Stimulated activated CD4-positive, alpha-beta T cell treated with anti-CD3 and anti-CD28 coated beads, Interleukin-12 subunit alpha, Interleukin-12 subunit beta, amount 100 ng/mL, for 48 hours (primary cell): ENCODE data around the gene ASIC4.

ENCODE experiments used
- DNase-seq, 3 donors: peaks; one replicate each; pipeline ENCODE4 v3.0.0-alpha.2; 2020; ENCODE audit warnings: low read depth in 2 of 3, low spot score in 1 of 3

Gene ASIC4

DNA sequence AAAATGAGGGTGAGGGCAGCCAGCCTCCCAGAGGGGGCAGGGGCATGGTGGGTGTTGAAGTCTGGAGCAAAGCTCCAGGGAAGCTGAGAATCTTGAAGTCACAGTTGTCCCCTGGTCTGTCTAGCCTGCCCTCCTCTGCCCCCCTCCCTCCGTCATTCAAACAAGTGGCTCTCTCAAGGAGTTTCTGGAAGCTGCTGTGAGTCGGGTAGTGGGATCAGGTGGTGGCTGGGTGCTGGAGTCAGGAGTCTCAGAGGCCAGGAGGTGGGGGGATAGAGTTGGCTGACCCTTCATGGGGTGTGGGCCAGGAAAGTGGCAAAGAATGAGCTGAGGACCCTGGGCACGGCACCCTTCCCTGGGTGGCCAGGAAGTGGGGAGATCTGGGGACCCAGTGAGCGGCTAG lies 495 bp upstream of the ASIC4 start:
- no peak for DNase-seq

DNA sequence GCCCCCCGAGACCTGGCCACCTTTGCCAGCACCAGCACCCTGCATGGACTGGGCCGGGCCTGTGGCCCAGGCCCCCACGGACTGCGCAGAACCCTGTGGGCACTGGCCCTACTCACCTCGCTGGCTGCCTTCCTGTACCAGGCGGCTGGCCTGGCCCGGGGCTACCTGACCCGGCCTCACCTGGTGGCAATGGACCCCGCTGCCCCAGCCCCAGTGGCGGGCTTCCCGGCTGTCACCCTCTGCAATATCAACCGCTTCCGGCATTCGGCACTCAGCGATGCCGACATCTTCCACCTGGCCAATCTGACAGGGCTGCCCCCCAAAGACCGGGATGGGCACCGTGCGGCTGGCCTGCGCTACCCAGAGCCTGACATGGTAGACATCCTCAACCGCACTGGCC lies 554 bp downstream of the ASIC4 start:
- no peak for DNase-seq

DNA sequence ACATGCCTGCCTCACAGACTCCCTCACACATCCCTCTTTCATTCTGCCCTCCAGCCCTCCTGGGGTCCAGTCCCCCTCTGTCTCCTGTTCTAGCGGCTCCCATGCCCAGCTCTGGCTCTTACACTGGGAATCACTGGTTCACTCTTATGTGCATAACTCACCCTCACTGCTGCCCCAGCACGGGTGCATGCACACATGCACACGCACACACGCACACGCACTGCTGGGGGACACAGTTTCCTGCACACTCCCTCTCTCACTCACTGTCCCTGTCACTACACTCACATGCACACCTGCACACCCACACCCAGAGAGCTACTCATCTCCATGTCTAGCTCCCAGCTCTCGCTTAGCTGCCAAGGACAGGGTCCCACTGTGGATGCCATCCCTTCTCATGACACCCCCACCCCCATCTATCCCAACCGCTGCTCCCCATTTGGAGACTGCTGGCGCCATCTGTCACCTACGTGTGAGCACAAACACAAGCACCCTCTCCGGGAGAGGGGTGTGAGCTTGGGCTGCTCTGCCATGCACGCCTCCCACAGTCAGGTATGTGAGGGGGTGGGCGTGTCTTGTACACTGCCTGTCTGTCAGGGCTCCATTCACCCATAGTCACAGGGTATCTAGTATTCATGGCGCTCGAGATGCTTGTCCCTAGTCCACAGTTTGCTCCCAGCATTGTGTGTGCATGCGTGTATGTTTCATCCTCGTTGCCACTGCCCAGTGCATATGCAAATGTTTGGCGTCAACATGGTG lies 1.8 kb downstream of the ASIC4 start:
- DNase-seq = no peak

DNA sequence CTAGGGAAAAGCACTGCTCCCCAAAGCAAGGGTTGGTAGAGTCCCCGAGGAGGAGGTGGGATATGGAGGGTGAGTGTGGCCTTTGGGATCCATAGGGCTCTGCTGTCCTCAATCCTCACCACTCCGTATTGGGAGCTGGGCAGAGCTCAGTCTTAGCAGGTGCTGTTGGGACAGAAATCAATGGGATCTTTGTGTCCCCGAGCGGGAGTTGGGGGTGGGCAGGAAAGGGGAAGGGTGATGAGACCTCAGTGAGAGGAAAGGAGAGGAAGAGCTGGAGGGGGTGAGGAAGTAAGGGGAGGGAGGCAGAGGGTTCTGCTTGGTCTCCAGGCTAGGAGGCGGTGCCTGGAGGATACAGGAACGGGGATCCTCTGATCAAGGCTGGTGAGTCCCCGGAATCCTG lies 2.6 kb downstream of the ASIC4 start:
- no peak for DNase-seq

DNA sequence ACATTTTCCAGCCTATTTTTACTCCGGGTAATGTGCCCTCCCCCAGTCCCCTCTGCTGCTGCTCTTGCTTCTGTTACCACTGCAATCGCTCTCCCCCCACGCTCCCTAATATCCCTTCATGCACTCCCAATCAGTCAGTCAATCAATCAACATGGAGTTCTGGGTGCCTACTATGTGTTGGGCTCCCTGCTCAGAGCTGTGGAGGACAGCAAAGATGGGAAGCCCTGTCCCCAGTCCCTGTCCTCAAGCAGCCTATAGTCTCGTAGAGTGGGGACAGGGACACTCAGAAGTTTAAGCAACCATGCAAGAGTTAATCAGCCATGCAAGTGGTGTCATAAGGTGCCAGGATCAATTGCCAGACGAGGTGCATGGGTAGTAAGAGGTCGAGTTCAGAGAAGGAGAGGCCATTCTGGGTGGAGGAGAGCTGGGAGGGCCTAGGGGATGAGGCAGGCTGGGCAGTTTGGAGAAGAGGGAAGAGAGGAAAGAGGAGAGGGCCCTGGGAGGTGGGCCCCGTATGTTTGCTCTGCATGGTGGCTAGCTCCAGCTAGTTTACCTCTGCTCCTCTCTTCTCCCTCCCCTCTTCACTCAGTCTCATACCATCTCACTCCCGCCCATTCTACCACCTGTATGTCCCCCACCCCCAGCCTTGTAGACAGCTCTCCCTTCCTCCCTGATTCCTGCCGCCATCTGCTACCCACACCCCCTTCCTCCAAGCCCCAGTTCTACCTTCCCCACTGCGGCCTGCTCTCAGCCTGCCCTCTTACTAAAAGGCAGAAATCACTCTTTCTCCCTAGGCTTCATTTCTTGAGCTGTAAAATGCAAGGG lies 3.9 kb downstream of the ASIC4 start:
- DNase-seq = no peak

DNA sequence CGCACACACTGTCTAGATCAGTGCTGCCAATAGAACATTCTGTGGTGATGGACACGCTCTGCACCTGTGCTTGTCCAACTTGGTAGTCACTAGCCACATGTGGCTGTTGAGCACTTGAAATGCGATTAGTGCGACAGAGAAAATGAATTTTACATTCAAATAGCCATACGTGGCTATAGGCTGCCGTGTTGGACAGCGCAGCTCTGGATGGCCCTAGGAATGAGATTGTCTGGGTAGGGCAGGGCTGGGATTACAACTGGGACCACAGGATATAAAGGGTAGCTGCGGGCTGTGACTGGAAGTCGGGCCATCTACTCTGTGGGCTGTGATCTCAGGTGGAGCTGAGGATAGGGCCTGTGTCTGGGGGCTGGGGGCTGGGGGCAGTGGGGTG lies 5.2 kb downstream of the ASIC4 start:
- no peak for DNase-seq

DNA sequence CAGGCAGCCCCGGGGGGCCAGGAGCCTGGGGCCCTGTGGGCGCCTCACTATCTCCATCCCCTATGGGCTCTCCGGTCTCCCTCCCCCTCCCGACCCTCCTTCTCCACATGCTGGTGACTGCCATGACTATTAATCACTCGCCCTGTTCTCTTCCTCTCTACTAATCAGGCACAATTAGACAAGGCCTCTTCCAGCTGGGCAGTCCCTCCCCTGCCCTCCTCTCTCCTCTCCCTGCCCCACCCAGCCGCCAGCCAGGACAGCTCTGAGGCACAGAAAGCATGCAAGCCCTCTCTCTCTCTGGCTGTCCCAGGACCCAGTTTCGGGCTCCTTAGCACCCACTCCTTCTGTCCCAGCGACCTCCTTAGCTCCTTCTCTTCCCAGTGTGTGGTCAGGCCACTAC lies 5.8 kb downstream of the ASIC4 start:
- DNase-seq = no peak

DNA sequence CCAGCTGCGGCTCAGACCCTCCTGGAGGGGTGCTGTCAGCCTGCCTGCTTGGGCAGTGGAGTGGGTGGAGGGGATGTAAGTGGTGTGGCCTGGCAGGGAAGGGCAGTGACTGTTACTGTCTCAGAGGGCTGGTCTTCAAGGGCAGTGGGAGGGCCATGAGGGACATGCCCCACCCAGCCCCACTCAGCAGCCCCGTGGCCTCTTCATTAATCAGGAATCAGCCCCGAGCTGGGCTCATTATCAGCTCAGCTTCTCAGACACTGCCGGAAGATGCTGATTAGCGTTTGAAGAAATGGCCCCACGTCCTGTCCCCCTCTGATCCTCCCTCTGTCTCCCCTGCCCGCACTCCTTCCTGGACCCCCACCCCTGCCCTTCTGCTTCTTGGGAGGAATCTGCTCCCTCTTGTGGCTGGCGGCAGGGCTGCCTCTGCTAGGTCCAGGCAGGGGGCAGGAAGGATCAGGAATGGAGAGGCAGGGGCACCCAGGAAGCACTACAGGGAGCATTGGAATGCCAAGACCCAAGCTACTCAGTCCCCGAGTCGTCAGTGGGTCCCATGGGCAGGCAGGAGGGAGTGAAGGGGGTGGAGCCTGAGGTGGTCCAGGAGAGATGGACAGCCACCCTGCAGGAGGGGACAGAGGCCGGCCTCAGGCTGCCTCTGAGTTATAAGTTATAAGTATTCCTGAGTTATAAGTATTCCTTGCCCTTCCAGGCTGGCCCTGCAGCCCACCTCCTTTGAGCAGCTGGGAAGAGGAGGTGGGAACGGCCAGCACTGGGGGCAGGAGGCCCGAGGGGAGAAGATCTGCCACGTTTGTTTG lies 7.0 kb downstream of the ASIC4 start:
- DNase-seq = no peak

DNA sequence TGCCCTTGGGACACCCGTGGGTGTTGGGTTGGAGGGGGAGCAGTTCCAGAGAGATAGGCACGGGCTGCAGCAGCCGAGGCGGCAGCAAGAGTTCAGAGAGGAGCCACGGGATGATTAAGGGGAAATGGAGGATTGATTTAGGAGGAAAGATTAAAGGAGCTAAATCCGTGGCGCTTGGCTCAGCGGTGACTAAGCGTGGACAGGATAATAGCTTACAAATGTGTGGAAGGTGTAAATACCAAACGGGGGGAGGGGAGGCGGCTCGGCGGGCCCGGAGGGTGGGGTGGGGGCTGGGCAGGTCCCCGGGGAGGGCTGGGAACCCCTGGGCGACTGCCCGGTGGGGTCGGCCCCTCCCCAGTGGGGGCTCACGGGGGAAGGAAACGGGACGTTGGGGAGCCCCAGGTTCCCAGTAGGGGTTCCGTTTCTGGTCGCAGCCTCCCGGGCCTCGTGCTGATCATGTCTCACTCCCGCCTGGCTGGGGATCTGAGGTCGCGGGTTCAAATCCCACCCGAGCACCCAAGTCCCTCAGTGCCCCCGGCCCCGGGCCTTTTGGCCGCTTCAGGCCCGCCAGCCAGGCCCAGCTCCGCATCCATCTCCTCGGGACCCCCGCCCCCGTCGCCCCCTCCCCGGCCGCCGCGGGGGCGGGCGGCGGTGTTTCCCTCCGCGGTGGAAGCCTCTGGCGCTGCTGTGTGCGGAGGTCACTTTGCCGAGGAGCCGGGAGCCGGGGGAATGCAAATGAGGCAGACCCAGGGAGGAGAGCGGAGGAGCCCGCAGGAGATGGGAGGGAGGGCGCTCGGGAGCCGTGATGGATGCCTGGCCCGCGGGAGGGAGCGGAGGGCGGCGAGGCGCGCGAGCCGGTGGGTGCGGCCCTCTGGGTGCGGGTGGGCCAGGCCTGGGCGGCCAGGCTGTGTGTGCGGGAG lies 8.1 kb downstream of the ASIC4 start:
- DNase-seq = no peak

DNA sequence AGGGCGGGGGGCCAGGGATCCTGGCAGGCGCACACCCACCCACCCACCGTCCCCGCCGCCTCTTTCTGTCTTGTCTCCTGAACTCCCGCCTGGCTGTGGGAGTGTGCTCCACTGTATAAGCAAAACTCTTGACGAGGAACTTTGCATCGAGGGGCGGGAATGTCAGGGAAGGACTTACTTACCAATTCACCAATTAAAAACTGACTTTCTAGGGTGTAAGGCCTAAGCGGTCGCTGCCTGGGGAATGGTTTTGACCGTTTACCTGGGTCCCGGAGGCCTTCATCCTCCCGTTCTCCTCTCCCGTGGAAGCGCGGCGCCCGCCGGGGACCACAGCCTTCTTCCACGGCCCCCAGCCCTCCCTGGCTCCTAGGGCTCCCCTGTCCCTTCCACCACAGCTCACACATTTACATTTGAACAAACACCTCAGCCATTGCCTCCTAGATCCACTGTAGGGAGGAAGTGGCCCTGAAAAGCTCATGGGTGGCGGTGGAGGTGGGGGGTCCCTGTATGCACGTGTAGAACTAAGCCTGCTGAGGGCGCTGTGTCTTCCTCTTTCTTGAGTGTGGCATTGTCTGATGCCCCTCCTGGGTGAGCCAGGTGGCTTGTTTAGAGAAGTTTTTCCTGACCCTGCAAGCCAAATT lies 8.9 kb downstream of the ASIC4 start:
- no peak for DNase-seq

DNA sequence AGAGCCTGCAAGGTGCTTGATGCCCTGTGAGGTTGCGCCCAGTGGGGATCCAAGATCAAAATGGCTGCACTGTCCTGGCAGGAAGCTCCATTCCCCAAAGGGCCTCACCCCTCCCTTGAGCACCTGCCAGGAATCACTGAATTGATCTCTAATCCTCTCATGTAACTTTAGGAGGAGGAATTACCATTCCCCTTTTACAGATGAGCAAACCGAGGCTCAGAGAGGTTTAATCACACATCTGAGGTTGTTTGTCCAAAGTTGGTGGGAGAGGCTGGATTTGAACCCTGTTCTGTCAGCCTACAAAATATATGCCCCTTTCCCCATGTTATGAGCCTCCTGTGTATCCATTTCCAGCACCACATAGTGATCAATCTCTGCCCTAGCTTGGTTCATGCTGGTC lies 10.5 kb downstream of the ASIC4 start:
- DNase-seq = no peak

DNA sequence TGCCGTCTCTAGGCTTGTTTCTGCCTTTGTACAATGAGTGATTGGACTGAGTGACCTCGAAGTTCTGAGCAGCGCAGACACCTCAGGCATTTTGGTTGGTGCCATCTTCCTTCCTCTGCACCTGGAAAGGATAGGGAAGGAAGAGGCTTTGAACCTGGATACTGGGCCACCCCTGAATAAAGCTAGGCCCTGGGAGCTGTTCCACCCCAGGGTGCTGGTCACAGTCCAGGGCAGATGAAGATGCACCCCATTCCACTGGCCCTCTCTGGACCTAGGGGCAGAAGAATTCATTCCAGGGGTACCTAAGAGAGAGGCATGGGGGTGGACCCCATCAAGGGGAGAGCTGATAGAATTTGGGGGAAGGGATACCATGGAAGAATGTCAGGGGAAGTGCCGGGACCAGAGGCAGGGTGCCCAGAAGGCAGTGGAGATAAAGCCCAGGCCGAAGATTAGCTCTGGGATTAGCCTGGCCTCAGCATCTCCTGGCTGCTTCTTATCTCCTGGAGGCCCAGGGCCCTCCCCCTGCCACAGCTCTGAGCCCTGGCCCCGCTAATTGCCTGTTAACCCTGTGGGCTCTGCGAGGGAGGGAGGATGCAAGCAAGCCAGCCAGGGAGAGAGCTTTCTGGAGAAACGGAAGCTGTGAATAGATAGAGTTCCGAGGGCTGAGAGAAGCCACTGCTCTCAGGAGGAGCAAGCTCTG lies 11.4 kb downstream of the ASIC4 start:
- DNase-seq = no peak

DNA sequence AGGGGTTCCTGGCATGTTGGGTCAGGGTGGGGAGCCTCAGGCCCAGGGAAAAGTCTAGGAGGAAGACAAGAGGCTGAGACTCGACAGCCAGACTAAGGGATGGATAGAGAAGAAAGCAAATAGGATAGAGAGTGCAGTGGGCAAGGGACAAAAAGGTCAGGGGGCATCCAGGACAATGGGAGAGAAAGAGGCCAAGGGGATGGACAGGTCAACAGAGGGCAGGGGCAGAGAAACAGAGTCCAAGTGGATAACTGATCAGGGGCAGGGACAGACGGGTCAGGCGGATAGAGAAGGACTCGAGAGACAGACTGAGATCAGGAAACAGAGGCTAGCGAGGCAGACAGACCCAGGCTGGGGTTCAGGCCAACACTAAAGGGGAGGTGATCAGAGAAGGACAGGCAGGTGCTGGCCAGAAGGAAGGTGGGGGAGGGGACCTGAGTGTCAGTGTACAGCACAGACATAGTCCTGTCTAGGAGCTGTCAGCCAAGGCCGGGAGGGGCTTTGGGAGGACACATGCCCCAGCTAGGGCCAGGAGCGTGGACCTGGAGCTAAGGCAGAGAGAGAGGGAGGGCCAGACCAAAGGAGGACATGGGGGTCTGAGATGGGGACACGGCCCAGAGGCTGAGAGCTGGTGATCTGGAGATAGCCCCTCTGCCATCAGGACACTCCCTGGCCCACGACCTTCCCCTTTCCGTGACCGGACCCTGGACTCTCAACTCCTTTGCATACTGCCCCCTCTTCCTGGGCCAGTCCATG lies 12.2 kb downstream of the ASIC4 start:
- DNase-seq = no peak

DNA sequence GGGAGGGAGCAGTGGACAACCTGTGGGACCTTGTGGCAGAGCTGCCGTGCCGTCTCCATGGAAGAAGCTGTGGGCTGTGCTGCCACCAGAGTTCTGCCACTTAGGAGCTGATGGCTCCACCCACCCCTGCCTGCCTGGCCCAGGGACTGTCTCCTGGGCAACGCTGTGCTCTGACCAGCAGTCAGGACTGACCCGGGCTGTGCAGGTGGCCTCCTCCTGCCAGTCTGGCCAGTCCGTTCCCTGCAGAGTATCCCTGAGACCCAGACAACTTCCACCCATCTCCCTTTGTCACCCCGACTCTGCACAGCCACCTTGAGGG lies 12.8 kb downstream of the ASIC4 start:
- no peak for DNase-seq

DNA sequence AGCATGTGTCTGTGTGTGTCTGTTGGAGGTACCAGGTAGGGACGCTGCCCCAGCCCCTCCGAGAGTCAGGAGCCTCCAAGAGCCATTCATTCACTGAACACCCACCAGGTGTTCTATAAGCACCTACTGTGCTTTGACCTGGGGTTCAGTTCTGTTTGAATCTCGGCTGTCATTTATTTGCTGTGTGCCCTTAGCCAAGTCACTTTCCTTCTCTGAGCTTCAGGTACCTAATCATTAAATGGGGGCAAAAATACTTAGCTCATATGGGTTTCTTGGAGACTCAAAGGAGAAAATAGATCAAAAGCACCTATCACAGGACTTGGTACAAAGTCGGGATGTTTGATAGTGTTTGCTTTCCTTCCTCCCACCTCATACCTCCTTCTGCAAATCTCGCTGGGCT lies 13.2 kb downstream of the ASIC4 start:
- no peak for DNase-seq

DNA sequence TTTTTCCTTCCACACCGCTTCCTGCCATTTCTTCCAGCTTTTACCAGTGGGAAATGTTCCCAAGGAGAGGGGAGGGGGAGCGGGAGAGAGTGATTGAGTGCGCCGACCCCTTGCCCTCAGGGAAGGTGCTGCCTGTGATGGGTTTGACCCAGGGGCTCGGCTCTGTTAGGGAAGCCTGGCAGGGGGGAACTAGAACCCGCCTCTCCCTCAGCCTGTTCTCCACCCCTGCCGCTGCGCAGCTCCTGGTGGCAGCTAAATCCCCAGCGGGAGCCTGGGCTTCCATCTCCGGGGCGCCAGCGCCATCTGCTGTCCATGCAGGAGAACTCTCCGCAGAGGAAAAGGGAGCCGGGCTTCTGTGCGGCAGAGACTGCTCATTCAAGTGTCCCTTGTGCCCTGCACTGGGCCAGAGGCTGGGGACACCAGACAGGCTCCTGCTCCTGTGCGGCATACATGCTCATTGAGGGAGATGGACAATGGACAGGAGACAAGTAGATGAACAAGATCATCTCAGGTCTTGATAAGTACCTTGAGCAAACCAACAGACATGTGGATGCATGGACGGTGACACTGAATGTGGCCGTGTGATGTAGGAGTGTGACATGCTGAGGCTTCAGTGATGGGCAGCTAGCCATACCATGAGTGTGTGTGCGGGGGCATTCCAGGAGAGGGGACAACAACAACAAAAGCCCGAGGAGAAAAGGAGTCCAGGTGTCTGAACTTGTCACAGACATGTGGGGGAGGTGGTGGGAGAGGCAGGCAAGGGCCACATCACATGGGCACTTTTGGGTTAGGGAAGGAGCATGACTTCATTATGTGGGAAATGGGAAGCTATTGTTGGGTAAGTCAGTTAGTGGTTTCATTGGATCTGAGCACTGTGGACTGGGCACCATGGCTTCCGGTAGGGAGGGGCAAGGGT lies 16.0 kb downstream of the ASIC4 start:
- DNase-seq = peak; percentile 75 to 88 (median 82)

DNA sequence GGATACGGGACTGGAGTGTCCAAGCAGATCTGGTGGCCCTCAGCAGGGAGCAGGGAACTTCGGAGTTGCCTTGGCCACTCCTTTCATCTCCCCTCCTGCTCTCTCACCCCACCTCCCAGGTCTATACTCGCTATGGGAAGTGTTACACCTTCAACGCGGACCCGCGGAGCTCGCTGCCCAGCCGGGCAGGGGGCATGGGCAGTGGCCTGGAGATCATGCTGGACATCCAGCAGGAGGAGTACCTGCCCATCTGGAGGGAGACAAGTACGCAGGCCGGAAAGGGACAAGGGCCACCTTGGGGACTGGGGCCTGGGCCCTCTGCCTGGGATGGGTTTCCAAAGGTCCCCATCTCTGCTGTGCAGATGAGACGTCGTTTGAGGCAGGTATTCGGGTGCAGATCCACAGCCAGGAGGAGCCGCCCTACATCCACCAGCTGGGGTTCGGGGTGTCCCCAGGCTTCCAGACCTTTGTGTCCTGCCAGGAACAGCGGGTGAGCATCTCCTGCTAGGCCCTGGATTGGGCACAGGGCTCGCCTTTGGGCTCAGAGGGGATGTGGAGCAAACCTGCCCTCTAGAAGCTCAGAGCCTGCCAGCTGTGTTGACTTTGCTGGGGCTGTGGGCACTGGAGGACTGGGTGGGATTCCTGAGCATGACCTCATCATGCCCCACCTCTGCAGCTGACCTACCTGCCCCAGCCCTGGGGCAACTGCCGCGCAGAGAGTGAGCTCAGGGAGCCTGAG lies 17.5 kb downstream of the ASIC4 start:
- DNase-seq = no peak

DNA sequence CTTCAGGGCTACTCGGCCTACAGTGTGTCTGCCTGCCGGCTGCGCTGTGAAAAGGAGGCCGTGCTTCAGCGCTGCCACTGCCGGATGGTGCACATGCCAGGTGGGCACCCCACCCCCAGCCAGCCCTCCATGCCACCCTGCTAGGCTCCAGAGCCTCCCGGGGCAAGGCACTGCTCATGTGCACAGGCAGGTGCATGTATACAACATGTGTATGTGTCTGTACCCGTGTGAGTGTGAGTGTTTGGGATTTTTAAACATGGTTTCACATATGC lies 18.0 kb downstream of the ASIC4 start:
- DNase-seq = no peak
